Suprapubic skin (tissue), 4 donors: ENCODE results near the gene DRD2.

ENCODE experiments used
- CTCF ChIP-seq, 2 donors: fragments of 200-600 bp in 1 of 2; fragments of 450-650 bp in 1 of 2; sonication (generic) in 1 of 2; IDR thresholded peaks; one replicate each; pipeline ENCODE4 v1.5.1; 2016 to 2019; ENCODE audit warnings: antibody characterized with exemption in 2 of 2, mild to moderate bottlenecking in 1 of 2, moderate library complexity in 1 of 2
- EP300 ChIP-seq: sonication (generic); formaldehyde crosslinking; IDR thresholded peaks from one replicate; pipeline ENCODE4 v1.6.1; 2017; ENCODE audit warnings: antibody characterized with exemption
- POLR2A ChIP-seq, 2 donors: fragments of 450-650 bp; IDR thresholded peaks; one replicate each; pipeline ENCODE4 v1.6.1; 2017; ENCODE audit warnings: antibody characterized with exemption in 2 of 2, mild to moderate bottlenecking in 2 of 2, moderate library complexity in 2 of 2
- POLR2AphosphoS5 ChIP-seq, 3 donors: sonication (generic); formaldehyde crosslinking; IDR thresholded peaks; one replicate each; pipeline ENCODE4 v1.6.1; 2017; ENCODE audit warnings: antibody characterized with exemption in 3 of 3

- TF ChIP-seq CTCF (IDR thresholded peaks at IDR 0.05) (no peak), POLR2A (IDR thresholded peaks at IDR 0.05) (no peak), POLR2AphosphoS5 (IDR thresholded peaks at IDR 0.05) (no peak), EP300 (no peak)
Measured at GRCh38 chr11:113514856-113515255, 39.7 kb upstream of the DRD2 start.
